HepG2 (cell line): ENCODE results near the gene ALS2CL. TPM values are rescaled to one million over a fixed set of nuclear protein-coding genes. Genes with fewer than 3 reads are reported as not detected.

ENCODE experiments used
- ATAC-seq: fragments of 200-7000 bp; cut with Tn5 transposase; 3 replicates; pipeline ENCODE4 v1.9.1; 2020; ENCODE audit warnings: mild to moderate bottlenecking, moderate library complexity
- BruUV-seq: library from RNA; stranded (reverse); fragments of 400-500 nt; replicated peaks from 2 replicates; lab custom pipeline; 2021; lab: Mats Ljungman, UMichigan
- CTCF ChIA-PET: fragments of 300-600 bp; formaldehyde crosslinking; extraction: SDS; loops from one replicate; lab custom pipeline; 2021; ENCODE audit warnings: low total read pairs, inconsistent platforms, low intra/inter-chr PET ratio; lab: Yijun Ruan, JAX
- POLR2A ChIA-PET: fragments of 350-600 bp; sonication (Branson Sonifier 250); formaldehyde crosslinking; loops from one replicate; lab custom pipeline; 2020; ENCODE audit warnings: antibody characterized with exemption, inconsistent platforms; lab: Yijun Ruan, JAX
- DNase-seq: peaks from one replicate; pipeline ENCODE4 v3.0.0-alpha.2; 2015; ENCODE audit warnings: low spot score
- FAIRE-seq: peaks from 3 replicates; lab custom pipeline; 2011; peaks lifted over from hg19 to GRCh38; lab: Jason Lieb, UNC
- H2AFZ ChIP-seq: one replicate; pipeline ENCODE4 v1.6.1; 2011; ENCODE audit warnings: low read length, inconsistent platforms
- H3K27ac ChIP-seq: fragments of 300-600 bp; 3 replicates; pipeline ENCODE4 v1.8.0; 2011; ENCODE audit warnings: mixed run types, mild to moderate bottlenecking, mixed read lengths, low read length, inconsistent platforms; ENCODE audit not compliant: insufficient read depth; ENCODE audit errors: extremely low read length
- H3K27me3 ChIP-seq, 2 experiments: fragments of 200-600 bp in 1 of 2; 2 replicates in 1 of 2; 3 replicates in 1 of 2; pipeline versions ENCODE4 v1.6.0 to v1.8.0; 2011; ENCODE audit warnings: low read length in 2 of 2, mild to moderate bottlenecking in 2 of 2, moderate library complexity in 2 of 2, inconsistent platforms in 1 of 2; ENCODE audit not compliant: insufficient read depth in 2 of 2, control insufficient read depth in 1 of 2
- H3K36me3 ChIP-seq, 2 experiments: fragments of 200-600 bp in 1 of 2; replicated peaks in 1 of 2; 2 replicates in 1 of 2; 3 replicates in 1 of 2; pipeline versions ENCODE4 v1.5.1 to v1.8.0; 2011; ENCODE audit warnings: low read length in 2 of 2, inconsistent platforms in 1 of 2; ENCODE audit not compliant: insufficient read depth in 2 of 2, control insufficient read depth in 1 of 2
- H3K4me1 ChIP-seq: 2 replicates; pipeline ENCODE4 v1.5.1; 2012; ENCODE audit warnings: low read length, inconsistent platforms; ENCODE audit not compliant: insufficient read depth
- H3K4me2 ChIP-seq: 2 replicates; pipeline ENCODE4 v1.6.0; 2011; ENCODE audit warnings: low read depth, low read length, inconsistent platforms
- H3K4me3 ChIP-seq, 3 experiments: fragments of 200-600 bp in 1 of 3; sonication (generic), shearing (Covaris generic) in 1 of 3; replicated peaks in 1 of 3; 2 replicates each; pipeline ENCODE4 v1.5.1; 2011 to 2016; ENCODE audit warnings: low read length in 3 of 3, inconsistent platforms in 2 of 3, low read depth in 2 of 3, mild to moderate bottlenecking in 2 of 3, control low read depth in 1 of 3, mixed read lengths in 1 of 3; ENCODE audit not compliant: insufficient read depth in 1 of 3
- H3K79me2 ChIP-seq: one replicate; pipeline ENCODE4 v1.6.1; 2011; ENCODE audit warnings: low read length, inconsistent platforms; ENCODE audit not compliant: insufficient read depth
- H3K9ac ChIP-seq: 2 replicates; pipeline ENCODE4 v1.6.0; 2011; ENCODE audit warnings: mild to moderate bottlenecking, low read depth, low read length, inconsistent platforms; ENCODE audit not compliant: insufficient read depth
- H3K9me3 ChIP-seq: 2 replicates; pipeline ENCODE4 v1.5.1; 2012; ENCODE audit warnings: mild to moderate bottlenecking, low read length
- H4K20me1 ChIP-seq: 2 replicates; pipeline ENCODE4 v1.6.0; 2011; ENCODE audit warnings: inconsistent platforms, mild to moderate bottlenecking, low read length, moderate library complexity; ENCODE audit not compliant: insufficient read depth
- IRF1 ChIP-seq: sonication (generic); formaldehyde crosslinking; IDR thresholded peaks from 2 replicates; pipeline ENCODE4 v1.4.0; 2020; ENCODE audit warnings: low read depth, mild to moderate bottlenecking, missing genetic modification reagents
- ISX ChIP-seq: sonication (generic); formaldehyde crosslinking; conservative IDR thresholded peaks from 2 replicates; pipeline ENCODE4 v1.5.0; 2020; ENCODE audit warnings: missing genetic modification reagents
- MAF1 ChIP-seq: sonication (generic); formaldehyde crosslinking; IDR thresholded peaks from 2 replicates; pipeline ENCODE4 v1.5.0; 2020; ENCODE audit warnings: missing genetic modification reagents, borderline replicate concordance
- TBX3 ChIP-seq: fragments of 450-650 bp; IDR thresholded peaks from 2 replicates; pipeline ENCODE4 v1.6.1; 2017; ENCODE audit warnings: antibody characterized with exemption, mild to moderate bottlenecking, inconsistent platforms, borderline replicate concordance
- THAP7 ChIP-seq: sonication (generic); formaldehyde crosslinking; IDR thresholded peaks from 2 replicates; pipeline ENCODE4 v1.8.1; 2023; ENCODE audit warnings: mild to moderate bottlenecking, missing genetic modification reagents
- ZNF484 ChIP-seq: sonication (generic); formaldehyde crosslinking; IDR thresholded peaks from 2 replicates; pipeline ENCODE4 v1.5.1; 2020; ENCODE audit warnings: mild to moderate bottlenecking, low read depth, missing genetic modification reagents, borderline replicate concordance
- ZNF775 ChIP-seq: sonication (generic); formaldehyde crosslinking; IDR thresholded peaks from 2 replicates; pipeline ENCODE4 v1.4.0; 2020; ENCODE audit warnings: missing genetic modification reagents, mild to moderate bottlenecking, moderate library complexity, borderline replicate concordance
- WGBS: methylation state at CpG from one replicate; pipeline ENCODE4 v1.1.6; 2017; ENCODE audit warnings: low lambda C conversion rate; 5-methylcytosine and 5-hydroxymethylcytosine counted together
- in situ Hi-C: cut with HindIII; loops from 2 replicates; pipeline ENCODE4 v1.10.0; 2017; ENCODE audit warnings: low pct_unique_long_range_greater_than_20kb; ENCODE audit not compliant: extremely low pct_ligation_motif_present
- intact Hi-C: fragments of 100-400 bp; cut with micrococcal nuclease; formaldehyde crosslinking; loops from one replicate; pipeline ENCODE4 v1.10.0; 2022; ENCODE audit not compliant: unreplicated experiment
- polyA plus RNA-seq, 8 experiments: library from polyadenylated mRNA; depleted of rRNA in 3 of 8; stranded (reverse) in 7 of 8; unstranded in 1 of 8; fragments of >200 nt; fragmentation: Illumina TruSeq in 4 of 8; extraction: Trizol in 4 of 8; gene quantifications; 2 replicates each; pipeline versions ENCODE4 v1.2.1 to v1.2.3, GENCODE V29; 2011 to 2016; ENCODE audit warnings: low read depth in 4 of 8, missing spikeins in 1 of 8, mixed read lengths in 1 of 8; ENCODE audit not compliant: insufficient read depth in 1 of 8
- total RNA-seq, 5 experiments: library from RNA; depleted of rRNA; stranded (reverse); fragments of >200 nt; fragmentation: Illumina TruSeq; extraction: Trizol; gene quantifications; 2 replicates each; pipeline ENCODE4 v1.2.3, GENCODE V29; 2016; ENCODE audit warnings: low read depth in 1 of 5

The ALS2CL gene
- total and polyA plus RNA-seq, 2 of the 13 experiments (the other 11 are each of a cell fraction or from before 2014, with no cell fraction given) = not detected

DNA sequence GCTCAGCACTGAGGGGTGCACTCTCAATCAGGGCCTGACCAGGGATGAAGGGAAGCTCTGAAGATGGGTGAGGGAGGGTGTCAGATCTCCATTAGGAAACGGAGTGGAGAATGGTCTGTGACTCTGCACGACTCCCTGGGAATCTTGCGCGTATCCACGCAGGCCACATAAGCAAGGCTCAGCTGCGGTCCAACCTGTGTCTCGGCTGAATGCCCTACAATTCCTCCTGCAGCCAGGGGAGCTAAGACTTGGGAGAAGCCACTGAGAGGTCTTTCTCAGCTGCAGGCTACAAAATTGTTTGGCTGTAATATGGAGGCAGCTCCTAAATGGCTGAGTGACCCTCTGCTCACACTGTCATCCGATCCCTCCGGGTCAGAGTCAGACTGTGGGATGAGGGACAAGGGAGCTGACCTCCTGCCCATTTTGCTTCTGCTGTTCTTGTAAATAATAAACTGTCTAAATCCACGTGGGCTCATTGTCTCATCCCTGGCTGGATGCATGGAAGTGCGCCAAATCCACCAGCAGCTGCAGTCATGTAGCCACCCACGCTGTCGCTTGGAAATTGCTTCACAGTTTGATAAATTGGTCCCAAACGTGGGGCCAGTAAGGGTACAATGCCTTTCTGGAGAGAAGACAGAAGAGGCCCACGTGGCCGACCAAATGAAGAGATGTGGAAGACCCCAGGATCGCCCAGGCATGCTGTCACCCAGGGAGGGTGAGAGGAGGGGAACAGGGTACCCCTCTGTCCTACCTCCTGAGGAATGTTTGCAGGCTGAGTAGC, 30.5 kb downstream of the ALS2CL start:
- FAIRE-seq (no peak), DNase-seq (no peak), ATAC-seq (no peak)
- no peak for TF ChIP-seq MAF1 (CRISPR knock-in tag)
- no peak for TF ChIP-seq THAP7 (CRISPR knock-in tag)
- TF ChIP-seq IRF1 (CRISPR knock-in tag) = no peak
- no peak for TF ChIP-seq ZNF775 (CRISPR knock-in tag)
- no peak for TF ChIP-seq TBX3
- TF ChIP-seq ISX (CRISPR knock-in tag) = no peak
- no peak for TF ChIP-seq ZNF484 (CRISPR knock-in tag)
- peaks cover 3 to 30% of the 10 kb centered on the region in 2 experiments; a peak in 2 of 5 replicates for H3K27me3 ChIP-seq
- no peak overlapping the region for H3K4me2 ChIP-seq
- H2AFZ ChIP-seq = no peak overlapping the region
- H3K27ac ChIP-seq = no peak overlapping the region
- no peaks in the 10 kb centered on the region for H4K20me1 ChIP-seq
- BruUV-seq = no TSS peak
- H3K9me3 ChIP-seq = no peaks in the 10 kb centered on the region
- in situ Hi-C loops (loop anchor here (10.0 kb wide), 1 partner anchor 178 kb away; no protein-coding TSS in a partner anchor), intact Hi-C loops (no loop called here)
- H3K4me1 ChIP-seq = no peaks in the 10 kb centered on the region
- H3K9ac ChIP-seq = no peak overlapping the region
- no peaks in the 10 kb centered on the region for H3K79me2 ChIP-seq
- no peaks in the 10 kb centered on the region for H3K36me3 ChIP-seq
- POLR2A ChIA-PET = no interaction called here
- 43% methylated on average over 15 of the region's 17 CpGs for WGBS
- no peak overlapping the region for H3K4me3 ChIP-seq
- CTCF ChIA-PET = no interaction called here
